KOPT-K1 (cell line): ENCODE measurements around the gene IRGQ.
"Not testable (repeated sequence)": the region's sequence is repeated elsewhere in the genome, so short reads cannot be mapped to it uniquely, and the experiment has no call there.

Experiments
- H3K27ac ChIP-seq: fragments of 200-600 bp; sonication (generic); 2 replicates; pipeline ENCODE4 v1.5.1; 2016; ENCODE audit warnings: antibody characterized with exemption, mild to moderate bottlenecking, low read depth, low read length; ENCODE audit not compliant: poor library complexity, severe bottlenecking
- H3K36me3 ChIP-seq: fragments of 200-600 bp; sonication (generic); 2 replicates; pipeline ENCODE4 v1.5.1; 2017; ENCODE audit warnings: antibody characterized with exemption, mild to moderate bottlenecking, low read length, moderate library complexity; ENCODE audit not compliant: insufficient read depth
- H3K9me3 ChIP-seq: fragments of 200-600 bp; sonication (generic); 2 replicates; pipeline ENCODE4 v1.5.1; 2017; ENCODE audit warnings: antibody characterized with exemption, low read length, mild to moderate bottlenecking; ENCODE audit not compliant: insufficient read depth, poor library complexity, severe bottlenecking

The IRGQ gene

DNA sequence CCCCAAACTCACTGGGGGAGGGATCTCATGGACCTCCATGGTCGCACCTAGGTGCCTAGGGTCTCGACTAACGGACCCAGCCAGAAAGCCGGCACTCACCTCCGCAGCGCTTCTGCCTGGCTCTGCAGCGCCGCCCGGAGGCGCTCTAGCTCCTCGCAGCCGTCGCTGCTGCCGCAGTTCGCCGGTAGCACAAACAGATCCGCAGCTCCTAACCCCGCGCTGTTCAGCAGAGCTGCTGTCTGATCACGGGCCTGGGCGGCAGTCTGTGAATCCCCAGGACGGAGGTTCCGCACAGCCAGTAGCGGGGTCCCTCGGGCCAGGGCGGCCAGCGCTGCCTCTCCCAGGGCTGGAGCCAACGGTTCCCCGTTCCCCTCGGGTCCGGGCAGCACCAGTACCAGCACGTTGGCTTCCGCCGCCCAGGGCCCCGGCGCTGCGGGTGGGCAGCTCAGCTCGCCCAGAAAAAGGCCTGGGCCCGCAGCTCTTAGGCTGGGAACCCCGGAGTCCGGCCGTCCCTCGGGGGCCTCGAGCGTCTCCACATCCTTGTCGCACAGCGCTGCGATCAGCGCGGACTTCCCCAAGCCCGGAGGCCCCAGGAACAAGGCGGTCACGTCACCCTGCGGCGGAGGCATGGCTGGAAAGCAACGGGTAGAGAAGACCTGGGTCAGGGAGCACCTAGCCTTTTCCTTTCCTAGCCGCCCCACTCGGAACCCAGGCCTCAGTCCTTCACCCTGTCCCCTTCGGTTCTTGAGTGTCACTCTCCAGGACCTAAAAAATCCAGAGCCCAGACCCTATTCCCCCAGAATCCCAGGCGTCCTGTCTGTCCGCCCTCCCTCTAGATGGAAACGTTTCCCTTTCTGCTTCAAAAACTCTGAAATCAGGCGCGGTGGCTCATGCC is 977 bp downstream of the IRGQ start:
- Histone ChIP-seq H3K36me3 (peaks cover 62% of the 10 kb centered on the region), H3K27ac (peak overlapping the region; percentile 86), H3K9me3 (no peaks in the 10 kb centered on the region)

GRCh38 chr19:43594081-43594697 is 1.7 kb downstream of the IRGQ start:
- Histone ChIP-seq H3K9me3 (no peaks in the 10 kb centered on the region), H3K27ac (no peak overlapping the region), H3K36me3 (peaks cover 58% of the 10 kb centered on the region)

- no peaks in the 10 kb centered on the region for H3K9me3 ChIP-seq
- H3K36me3 ChIP-seq = peaks cover 53% of the 10 kb centered on the region
- no peak overlapping the region for H3K27ac ChIP-seq
Measured at GRCh38 chr19:43592800-43593350, 3.1 kb downstream of the IRGQ start.

DNA sequence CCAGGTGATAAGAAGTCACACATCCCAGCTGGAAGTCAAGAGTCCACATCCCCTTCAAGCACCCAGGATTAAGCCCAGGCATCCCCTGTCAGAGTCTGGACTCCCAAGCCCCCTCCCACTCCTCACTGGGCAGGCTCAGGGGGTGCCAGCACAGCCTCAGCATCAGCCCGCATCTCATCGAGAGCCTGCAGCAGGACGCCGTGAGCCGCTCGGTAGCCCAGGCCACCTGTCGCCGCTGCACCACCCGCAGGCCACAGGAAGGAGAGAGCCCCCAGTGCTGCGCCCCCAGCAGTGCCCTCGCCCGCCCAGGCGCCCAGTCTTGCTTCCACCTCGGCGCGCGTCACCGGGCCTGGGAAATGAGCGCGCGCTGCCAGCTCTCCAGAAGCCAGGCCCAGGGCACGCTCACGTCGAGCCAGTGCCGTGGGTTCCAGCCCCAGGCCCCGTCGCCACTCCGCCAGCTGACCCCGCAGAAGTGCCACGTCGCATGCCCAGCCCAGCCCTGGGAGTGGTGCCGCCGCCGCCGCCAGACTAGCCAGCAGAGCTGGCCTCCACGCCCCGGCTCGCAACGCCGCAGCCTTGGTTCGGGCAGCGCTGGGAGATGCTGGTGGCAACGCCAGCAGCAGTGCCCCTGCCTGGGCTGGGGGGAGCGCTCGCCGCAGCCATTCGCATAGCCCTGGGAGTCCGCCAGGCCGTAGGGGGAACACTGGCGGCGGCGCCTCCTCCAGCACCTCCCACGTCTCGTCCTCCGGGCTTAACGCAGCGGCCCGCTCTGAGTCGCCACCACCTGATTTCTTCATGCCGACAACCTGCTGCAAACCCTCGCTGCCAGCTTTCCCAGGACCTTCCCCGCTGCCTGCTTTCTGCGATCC is 3.8 kb downstream of the IRGQ start:
- peaks cover 57% of the 10 kb centered on the region for H3K36me3 ChIP-seq
- H3K27ac ChIP-seq = no peak overlapping the region

DNA sequence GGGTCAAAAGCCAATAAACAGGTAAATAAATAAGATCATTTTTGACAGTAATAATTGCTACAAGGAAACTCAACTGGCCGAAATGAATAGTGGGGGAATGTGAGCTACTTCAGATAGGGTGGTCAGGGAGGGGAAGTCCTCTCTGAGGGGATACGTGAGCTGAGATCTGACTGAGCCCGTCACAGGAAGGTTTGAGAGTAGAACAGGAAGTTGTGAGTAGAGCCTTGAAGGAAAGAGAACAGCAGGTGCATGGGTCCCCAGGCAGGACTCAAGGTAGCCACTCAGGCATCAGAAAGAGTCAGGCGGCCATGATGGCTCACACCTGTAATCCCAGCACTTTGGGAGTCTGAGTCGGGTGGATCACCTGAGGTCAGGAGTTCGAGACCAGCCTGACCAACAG is 6.3 kb downstream of the IRGQ start:
- H3K36me3 ChIP-seq = peaks cover 82% of the 10 kb centered on the region
- H3K27ac ChIP-seq = no peak overlapping the region
- no peaks in the 10 kb centered on the region for H3K9me3 ChIP-seq

More for the DNA sequence above, 3.8 kb downstream of the IRGQ start:
- no peaks in the 10 kb centered on the region for H3K9me3 ChIP-seq

DNA sequence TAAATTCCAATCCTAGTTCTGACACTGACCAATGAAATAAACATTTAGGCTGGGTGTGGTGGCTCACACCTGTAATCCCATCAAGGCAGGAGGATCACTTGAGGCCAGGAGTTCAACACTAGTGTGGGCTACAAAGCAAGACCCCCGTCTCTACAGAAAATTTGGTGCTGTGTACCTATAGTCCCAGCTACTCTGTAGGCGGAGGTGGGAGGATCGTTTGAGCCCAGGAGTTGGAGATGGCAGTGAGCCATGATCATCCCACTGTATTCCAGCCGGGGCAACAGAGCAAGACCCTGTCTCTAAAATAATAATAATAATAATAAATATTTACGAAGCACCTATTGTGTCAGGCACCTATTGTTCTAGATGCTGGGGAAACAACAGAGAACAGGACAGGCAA is 6.7 kb downstream of the IRGQ start:
- Histone ChIP-seq H3K36me3 (peaks cover 86% of the 10 kb centered on the region), H3K9me3 (no peaks in the 10 kb centered on the region), H3K27ac (no peak overlapping the region)

DNA sequence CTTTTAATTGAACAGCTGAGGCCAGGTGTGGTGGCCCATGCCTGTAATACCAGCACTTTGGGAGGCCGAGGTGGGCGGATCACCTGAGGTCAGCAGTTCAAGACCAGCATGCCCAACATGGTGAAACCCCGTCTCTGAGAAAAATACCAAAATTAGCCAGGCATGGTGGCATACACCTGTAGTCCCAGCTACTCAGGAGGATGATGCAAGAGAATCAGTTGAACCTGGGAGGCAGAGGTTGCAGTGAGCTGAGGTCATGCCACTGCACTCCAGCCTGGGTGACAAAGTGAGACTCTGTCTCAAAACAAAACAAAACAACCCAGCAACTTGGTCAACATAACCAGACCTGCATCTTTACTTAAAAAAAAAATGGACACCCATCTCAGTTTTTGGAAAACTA is 8.9 kb downstream of the IRGQ start:
- not testable (repeated sequence) for H3K9me3 ChIP-seq, H3K27ac ChIP-seq
- H3K36me3 ChIP-seq = peaks cover 67% of the 10 kb centered on the region

- no peak overlapping the region for H3K27ac ChIP-seq
Measured at GRCh38 chr19:43586346-43586745, 9.6 kb downstream of the IRGQ start.

GRCh38 chr19:43584484-43584883 is 11.4 kb downstream of the IRGQ start:
- no peak overlapping the region for H3K27ac ChIP-seq
- no peaks in the 10 kb centered on the region for H3K9me3 ChIP-seq
- peaks cover 46% of the 10 kb centered on the region for H3K36me3 ChIP-seq

More at GRCh38 chr19:43586346-43586745, 9.6 kb downstream of the IRGQ start:
- H3K36me3 ChIP-seq = peaks cover 61% of the 10 kb centered on the region
- H3K9me3 ChIP-seq = no peaks in the 10 kb centered on the region

DNA sequence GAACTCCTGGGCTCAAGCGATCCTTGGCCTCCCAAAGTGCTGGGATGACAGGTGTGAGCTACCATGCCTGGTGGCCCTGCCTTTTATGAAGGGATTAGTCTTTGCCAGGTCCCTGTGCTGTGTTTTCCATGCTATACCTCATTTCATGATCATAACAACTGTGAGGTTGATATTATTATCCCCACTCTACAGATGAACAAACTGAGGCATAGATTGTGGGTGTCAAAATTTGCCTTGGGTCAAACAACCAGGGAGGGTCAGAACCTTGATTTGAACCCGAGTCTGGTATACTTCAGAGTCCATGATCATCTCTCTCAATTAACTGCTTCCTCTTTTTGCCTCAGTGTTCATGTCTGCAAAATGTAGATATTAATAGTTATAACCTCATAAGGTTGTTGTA is 13.4 kb downstream of the IRGQ start:
- peaks cover 32% of the 10 kb centered on the region for H3K36me3 ChIP-seq
- H3K27ac ChIP-seq = peak overlapping the region; percentile 98
- H3K9me3 ChIP-seq = no peaks in the 10 kb centered on the region

GRCh38 chr19:43581467-43581866 is 14.5 kb downstream of the IRGQ start:
- Histone ChIP-seq H3K27ac (peak overlapping the region; percentile 98), H3K9me3 (no peaks in the 10 kb centered on the region), H3K36me3 (peaks cover 25% of the 10 kb centered on the region)

- no peaks in the 10 kb centered on the region for H3K9me3 ChIP-seq
- no peak overlapping the region for H3K27ac ChIP-seq
- no peaks in the 10 kb centered on the region for H3K36me3 ChIP-seq
Measured at GRCh38 chr19:43578787-43579186, 17.1 kb downstream of the IRGQ start.

- peak overlapping the region; percentile 35 for H3K27ac ChIP-seq
Measured at GRCh38 chr19:43575955-43576878, 19.7 kb downstream of the IRGQ start.

More at GRCh38 chr19:43575955-43576878, 19.7 kb downstream of the IRGQ start:
- H3K9me3 ChIP-seq = no peaks in the 10 kb centered on the region
- H3K36me3 ChIP-seq = 0 out of 2 replicates have a peak, but pooled peaks cover 13% of the 10 kb centered on the region
